Small intestine (tissue), 7 donors: ENCODE results near the gene ADGRL2. TPM values are rescaled to one million over a fixed set of nuclear protein-coding genes. Genes with fewer than 3 reads are reported as not detected.

Experiments used
- DNase-seq, 2 donors: peaks; one replicate each; pipeline versions ENCODE4 v3.0.0 to v3.0.0-alpha.2; 2013
- FAIRE-seq: peaks from 2 replicates; lab custom pipeline; 2012; peaks lifted over from hg19 to GRCh38; lab: Jason Lieb, UNC
- H3K27ac ChIP-seq, 3 donors: one replicate each; pipeline ENCODE4 v1.5.1; 2013; ENCODE audit warnings: low read length in 2 of 3, mild to moderate bottlenecking in 2 of 3, control low read depth in 1 of 3, inconsistent platforms in 1 of 3, low read depth in 1 of 3, moderate library complexity in 1 of 3
- H3K27me3 ChIP-seq, 3 donors: one replicate each; pipeline ENCODE4 v1.6.1; 2013; ENCODE audit warnings: low read length in 3 of 3, inconsistent platforms in 1 of 3; ENCODE audit not compliant: control insufficient read depth in 3 of 3, insufficient read depth in 3 of 3
- H3K36me3 ChIP-seq, 3 donors: one replicate each; pipeline ENCODE4 v1.6.1; 2013; ENCODE audit warnings: low read length in 3 of 3, inconsistent platforms in 1 of 3, low read depth in 1 of 3, mild to moderate bottlenecking in 1 of 3, moderate library complexity in 1 of 3; ENCODE audit not compliant: control insufficient read depth in 3 of 3, insufficient read depth in 2 of 3
- H3K4me1 ChIP-seq, 3 donors: one replicate each; pipeline ENCODE4 v1.6.1; 2013; ENCODE audit warnings: low read length in 2 of 3, inconsistent platforms in 1 of 3, low read depth in 1 of 3, mild to moderate bottlenecking in 1 of 3, moderate library complexity in 1 of 3; ENCODE audit not compliant: control insufficient read depth in 3 of 3, insufficient read depth in 2 of 3
- H3K4me3 ChIP-seq, 3 donors: one replicate each; pipeline ENCODE4 v1.5.1; 2013; ENCODE audit warnings: low read length in 3 of 3, control low read depth in 1 of 3, inconsistent platforms in 1 of 3, low read depth in 1 of 3, mild to moderate bottlenecking in 1 of 3, moderate library complexity in 1 of 3
- H3K9me3 ChIP-seq, 2 donors: one replicate each; pipeline ENCODE4 v1.6.1; 2013; ENCODE audit warnings: low read depth in 1 of 2, low read length in 1 of 2; ENCODE audit not compliant: control insufficient read depth in 2 of 2, insufficient read depth in 1 of 2
- WGBS, 3 donors: extraction: QIAGEN DNeasy Blood & Tissue Kit; methylation state at CpG; one replicate each; pipeline ENCODE4 v1.1.7; 2013; 5-methylcytosine and 5-hydroxymethylcytosine counted together
- polyA plus RNA-seq, 4 donors: library from polyadenylated mRNA; stranded (reverse) in 3 of 4; unstranded in 1 of 4; fragments of 200-250 nt in 3 of 4; fragments of 120-200 nt in 1 of 4; gene quantifications; one replicate each; pipeline versions ENCODE4 v1.2.1 to v1.2.3, GENCODE V29; 2013
- donor health status: healthy with polysubstance abuse.
- donor health status: control.
- donor health status: control.
- donor health status: Bipolar disorder and iron deficiency.
- donor health status: healthy.

ADGRL2 gene
- polyA plus RNA-seq, 4 donors = 0.67 to 74.9 (median 8.0) TPM

- no peaks in the 10 kb centered on the region for H3K9me3 ChIP-seq
- H3K27me3 ChIP-seq = no peaks in the 10 kb centered on the region
- no peak for FAIRE-seq
Measured at GRCh38 chr1:81915937-81916336, 115.2 kb downstream of the ADGRL2 start.

DNA sequence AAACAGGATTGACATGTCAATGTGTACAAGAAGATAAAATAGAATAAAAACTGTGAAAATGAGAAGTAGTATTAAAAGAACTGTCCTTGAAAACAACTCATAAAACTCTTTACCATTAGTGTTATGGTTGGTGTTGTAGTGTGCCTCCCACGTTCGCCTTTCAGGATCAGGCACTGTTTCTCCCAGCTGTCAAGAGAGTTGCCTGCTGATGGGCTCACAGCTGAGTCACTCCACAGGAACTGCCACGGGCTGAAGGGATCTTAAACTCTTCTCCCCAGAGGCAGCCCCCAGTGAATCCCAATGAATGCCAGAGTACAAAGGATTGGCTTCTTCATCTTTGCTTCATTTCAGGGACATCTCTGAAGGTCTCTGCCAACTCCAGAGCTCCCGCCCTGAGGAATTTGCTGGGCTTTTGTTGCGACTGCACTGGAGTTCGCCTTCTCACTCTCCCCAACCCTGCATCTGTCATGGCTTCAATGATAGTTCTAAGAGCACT is 119.6 kb downstream of the ADGRL2 start:
- Histone ChIP-seq H3K4me1 (no peaks in the 10 kb centered on the region), H3K9me3 (no peaks in the 10 kb centered on the region), H3K36me3 (no peaks in the 10 kb centered on the region), H3K4me3 (no peak overlapping the region), H3K27me3 (no peaks in the 10 kb centered on the region), H3K27ac (no peak overlapping the region)
- DNase-seq = no peak
- FAIRE-seq = no peak
- WGBS, 3 donors = 71 to 85% (median 84%) methylated on average over 6 of the region's 6 CpGs

More at GRCh38 chr1:81915937-81916336, 115.2 kb downstream of the ADGRL2 start:
- Histone ChIP-seq H3K4me3 (no peak overlapping the region), H3K36me3 (peaks cover 0 to 3% (median 0%) of the 10 kb centered on the region in 3 donors), H3K27ac (no peak overlapping the region), H3K4me1 (no peaks in the 10 kb centered on the region)
- DNase-seq = no peak
- 33 to 54% (median 43%) methylated on average over 3 of the region's 3 CpGs for WGBS, 3 donors

DNA sequence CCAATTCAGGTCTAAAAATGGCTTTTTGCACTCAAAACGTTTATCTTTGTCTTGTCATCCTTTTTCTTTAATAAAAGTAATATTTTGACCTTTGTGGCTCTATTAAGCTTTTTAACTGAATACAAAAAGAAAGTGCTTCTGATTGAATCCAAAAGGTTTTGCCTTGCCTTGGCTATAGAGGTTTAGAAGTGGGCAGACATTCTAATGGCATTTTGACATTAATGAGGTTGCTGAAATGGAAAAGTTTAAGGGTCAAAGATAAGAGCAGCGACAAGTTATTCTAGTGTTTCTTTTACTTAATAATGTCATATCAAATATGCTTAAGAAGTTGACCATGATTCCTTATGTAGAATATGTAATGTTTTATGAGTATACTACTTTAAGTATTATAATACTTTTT is 120.2 kb downstream of the ADGRL2 start:
- FAIRE-seq = no peak
- no peak overlapping the region for H3K4me3 ChIP-seq
- DNase-seq = no peak
- H3K4me1 ChIP-seq = no peaks in the 10 kb centered on the region
- H3K27me3 ChIP-seq = no peaks in the 10 kb centered on the region
- WGBS, 3 donors = 21 to 43% (median 25%) methylated on average over 2 of the region's 2 CpGs
- no peaks in the 10 kb centered on the region for H3K9me3 ChIP-seq
- H3K27ac ChIP-seq = no peak overlapping the region
- no peaks in the 10 kb centered on the region for H3K36me3 ChIP-seq

- Histone ChIP-seq H3K4me3 (no peak overlapping the region), H3K4me1 (no peaks in the 10 kb centered on the region), H3K36me3 (no peaks in the 10 kb centered on the region), H3K9me3 (no peaks in the 10 kb centered on the region), H3K27ac (no peak overlapping the region), H3K27me3 (no peaks in the 10 kb centered on the region)
- no peak for FAIRE-seq
- WGBS, 3 donors = 27 to 51% (median 34%) methylated on average over 4 of the region's 4 CpGs
- no peak for DNase-seq
Measured at GRCh38 chr1:81921344-81921743, 120.6 kb downstream of the ADGRL2 start.

- 73 to 83% (median 79%) methylated on average over 5 of the region's 5 CpGs for WGBS, 3 donors
- no peak overlapping the region for H3K27ac ChIP-seq
- no peak overlapping the region for H3K4me3 ChIP-seq
Measured at GRCh38 chr1:81921851-81922462, 121.2 kb downstream of the ADGRL2 start.

DNA sequence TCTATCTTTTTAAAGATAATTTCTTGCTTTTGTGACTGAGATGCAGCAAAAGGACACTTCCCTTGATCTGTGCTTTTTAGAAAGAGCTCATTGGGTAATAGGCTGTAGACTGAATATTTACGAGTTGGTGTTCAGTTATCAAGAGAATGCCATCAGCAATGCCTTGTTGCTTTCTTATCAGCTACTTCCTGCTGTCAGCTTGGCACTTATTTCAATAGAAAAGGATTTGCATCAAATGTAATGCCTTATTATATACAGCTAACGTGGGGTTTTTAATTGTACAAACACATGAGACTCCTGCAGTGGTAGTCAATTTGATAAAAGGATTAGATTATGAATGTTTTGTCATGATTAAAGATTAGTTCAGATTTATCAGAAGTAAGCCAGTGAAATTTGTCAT is 122.2 kb downstream of the ADGRL2 start:
- H3K36me3 ChIP-seq = no peaks in the 10 kb centered on the region
- no peaks in the 10 kb centered on the region for H3K27me3 ChIP-seq
- H3K4me3 ChIP-seq = no peak overlapping the region
- H3K4me1 ChIP-seq = no peaks in the 10 kb centered on the region
- 27 to 59% (median 32%) methylated on average over 2 of the region's 2 CpGs for WGBS, 3 donors
- DNase-seq (no peak), FAIRE-seq (no peak)
- no peak overlapping the region for H3K27ac ChIP-seq
- no peaks in the 10 kb centered on the region for H3K9me3 ChIP-seq

More at GRCh38 chr1:81921851-81922462, 121.2 kb downstream of the ADGRL2 start:
- FAIRE-seq (no peak), DNase-seq (no peak)
- H3K36me3 ChIP-seq = no peaks in the 10 kb centered on the region
- H3K9me3 ChIP-seq = no peaks in the 10 kb centered on the region
- no peaks in the 10 kb centered on the region for H3K27me3 ChIP-seq
- H3K4me1 ChIP-seq = no peaks in the 10 kb centered on the region

DNA sequence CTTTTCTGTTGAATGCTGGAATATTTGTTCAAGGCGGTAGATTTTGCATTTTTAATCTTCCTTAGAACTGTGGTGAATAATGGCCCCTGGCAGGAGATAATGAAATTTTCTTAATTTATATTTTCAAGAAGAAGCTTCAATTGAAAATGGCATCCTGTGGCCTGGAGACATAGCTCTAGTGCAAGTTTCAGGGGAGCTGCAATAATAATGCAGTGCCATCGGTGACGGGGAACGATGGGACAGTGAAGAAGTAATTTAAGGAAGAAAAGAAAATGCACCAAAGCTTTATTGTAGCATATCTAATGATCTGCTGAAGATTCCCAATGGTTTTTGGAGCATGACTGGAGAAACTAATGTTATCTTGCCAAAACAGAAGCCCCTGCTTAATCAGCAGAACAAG is 128.4 kb downstream of the ADGRL2 start:
- Histone ChIP-seq H3K4me1 (no peaks in the 10 kb centered on the region), H3K4me3 (no peak overlapping the region), H3K36me3 (peaks cover 0 to 6% (median 0%) of the 10 kb centered on the region in 3 donors), H3K27ac (no peak overlapping the region), H3K9me3 (no peaks in the 10 kb centered on the region), H3K27me3 (no peaks in the 10 kb centered on the region)
- FAIRE-seq (no peak), DNase-seq (no peak)
- WGBS, 3 donors = 95 to 98% (median 98%) methylated on average over 4 of the region's 4 CpGs

- H3K27ac ChIP-seq = no peak overlapping the region
- peaks cover 0 to 4% (median 0%) of the 10 kb centered on the region in 3 donors for H3K36me3 ChIP-seq
- 50 to 77% (median 74%) methylated on average over 2 of the region's 2 CpGs for WGBS, 3 donors
- no peaks in the 10 kb centered on the region for H3K27me3 ChIP-seq
- H3K4me3 ChIP-seq = no peak overlapping the region
- H3K9me3 ChIP-seq = no peaks in the 10 kb centered on the region
- DNase-seq = no peak
- no peaks in the 10 kb centered on the region for H3K4me1 ChIP-seq
- FAIRE-seq = no peak
Measured at GRCh38 chr1:81936853-81937252, 136.1 kb downstream of the ADGRL2 start.
